ENCODE measurements around the gene TMUB1.

GRCh38 chr7:151066273-151066974 lies 16.9 kb downstream of the TMUB1 start:
- no peak for TF ChIP-seq CTCF (conservative IDR thresholded peaks at IDR 0.05 in 1 of 2, IDR thresholded peaks at IDR 0.05 in 1 of 2; ENCODE audit: extremely low read depth in 1 of 2, insufficient read depth in 1 of 2, low read depth in 1 of 2, low read length in 2 of 2)
- no peak for TF ChIP-seq EZH2 (IDR thresholded peaks at IDR 0.05; ENCODE audit: borderline replicate concordance, low read length)

Data from mammary epithelial cell (primary cell).